Adrenal gland (tissue), 12 donors: ENCODE measurements around the gene LMX1B. TPM values are rescaled to one million over a fixed set of nuclear protein-coding genes. Genes with fewer than 3 reads are reported as not detected.
"Not testable (repeated sequence)": the region's sequence is repeated elsewhere in the genome, so short reads cannot be mapped to it uniquely, and the experiment has no call there.

Experiments used
- DNase-seq, 7 donors: peaks; one replicate each; pipeline ENCODE4 v3.0.0-alpha.2; 2019 to 2020
- H3K27ac ChIP-seq, 5 donors: fragments of 200-600 bp; sonication (generic) in 4 of 5; 1 replicate in 3 of 5; 2 replicates in 2 of 5; pipeline versions ENCODE4 v1.5.1 to v1.8.0; 2016 to 2020; ENCODE audit warnings: mild to moderate bottlenecking in 1 of 5
- H3K27me3 ChIP-seq: fragments of 200-600 bp; 2 replicates; pipeline ENCODE4 v1.8.0; 2021
- H3K36me3 ChIP-seq, 2 donors: fragments of 200-600 bp; replicated peaks in 1 of 2; 1 replicate in 1 of 2; 2 replicates in 1 of 2; pipeline versions ENCODE4 v1.5.1 to v1.8.0; 2018 to 2022
- H3K4me1 ChIP-seq, 2 donors: fragments of 200-600 bp; replicated peaks in 1 of 2; 1 replicate in 1 of 2; 2 replicates in 1 of 2; pipeline versions ENCODE4 v1.5.1 to v1.8.0; 2018 to 2021
- H3K4me3 ChIP-seq, 4 donors: fragments of 200-600 bp; sonication (generic) in 3 of 4; one replicate each; pipeline ENCODE4 v1.5.1; 2016 to 2018
- H3K9me3 ChIP-seq, 3 donors: fragments of 200-600 bp; sonication (generic) in 1 of 3; replicated peaks in 1 of 3; 1 replicate in 2 of 3; 2 replicates in 1 of 3; pipeline versions ENCODE4 v1.5.1 to v1.8.0; 2016 to 2021
- POLR2A ChIP-seq, 2 donors: fragments of 450-650 bp; IDR thresholded peaks; one replicate each; pipeline ENCODE4 v1.6.1; 2017; ENCODE audit warnings: antibody characterized with exemption in 2 of 2, mild to moderate bottlenecking in 2 of 2, moderate library complexity in 1 of 2
- WGBS, 4 donors: extraction: QIAGEN DNeasy Blood & Tissue Kit in 2 of 4; methylation state at CpG; one replicate each; pipeline versions ENCODE4 v1.1.5 to v1.1.7; 2013 to 2017; 5-methylcytosine and 5-hydroxymethylcytosine counted together
- intact Hi-C, 2 donors: fragments of 100-400 bp; cut with DNase I; formaldehyde crosslinking; loops; one replicate each; pipeline versions ENCODE4 v1.14.1 to v1.15.0; 2022 to 2023
- polyA plus RNA-seq, 3 donors: library from polyadenylated mRNA; stranded (reverse); fragments of 200-250 nt in 2 of 3; fragments of 350-450 nt in 1 of 3; fragmentation: Illumina TruSeq in 1 of 3; extraction: RNeasy Lipid Tissue Mini Kit (QIAGEN cat#74804) in 1 of 3; gene quantifications; one replicate each; pipeline ENCODE4 v1.2.3, GENCODE V29; 2013 to 2014
- total RNA-seq, 9 donors: library from RNA; depleted of rRNA in 4 of 9; stranded (reverse); fragments of >200 nt in 4 of 9; fragments of 120-200 nt in 1 of 9; fragmentation: NEBNext Ultra II Directional in 1 of 9; extraction: Animal tissue kit (Norgen Biotek cat#: 25700) in 1 of 9; gene quantifications; one replicate each; pipeline versions ENCODE4 v1.1.0 to v1.2.4, GENCODE V29; 2013 to 2023
- TF ChIP-seq, protein P1 (sequence below), 6 experiments: fragments of 450-650 bp in 4 of 6; fragments of 200-600 bp in 2 of 6; sonication (generic) in 1 of 6; IDR thresholded peaks; 1 replicate in 5 of 6; 2 replicates in 1 of 6; pipeline versions ENCODE4 v1.5.1 to v1.8.0; 2016 to 2021; ENCODE audit warnings: antibody characterized with exemption in 6 of 6, mild to moderate bottlenecking in 2 of 6, moderate library complexity in 1 of 6
- donor health status: healthy with polysubstance abuse.
- donor health status: Bipolar disorder and iron deficiency.
- donor health status: DM: yes; HTN: yes; CAD: no.
- donor health status: DM: no; HTN: no; CAD: no.
- donor health status: DM: no; HTN: no; CAD: no.
- donor health status: DM: yes; HTN: yes; CAD: no.

LMX1B gene
- total and polyA plus RNA-seq, 12 donors, result under 0.01 to 0.07 TPM; not detected in 10

DNA sequence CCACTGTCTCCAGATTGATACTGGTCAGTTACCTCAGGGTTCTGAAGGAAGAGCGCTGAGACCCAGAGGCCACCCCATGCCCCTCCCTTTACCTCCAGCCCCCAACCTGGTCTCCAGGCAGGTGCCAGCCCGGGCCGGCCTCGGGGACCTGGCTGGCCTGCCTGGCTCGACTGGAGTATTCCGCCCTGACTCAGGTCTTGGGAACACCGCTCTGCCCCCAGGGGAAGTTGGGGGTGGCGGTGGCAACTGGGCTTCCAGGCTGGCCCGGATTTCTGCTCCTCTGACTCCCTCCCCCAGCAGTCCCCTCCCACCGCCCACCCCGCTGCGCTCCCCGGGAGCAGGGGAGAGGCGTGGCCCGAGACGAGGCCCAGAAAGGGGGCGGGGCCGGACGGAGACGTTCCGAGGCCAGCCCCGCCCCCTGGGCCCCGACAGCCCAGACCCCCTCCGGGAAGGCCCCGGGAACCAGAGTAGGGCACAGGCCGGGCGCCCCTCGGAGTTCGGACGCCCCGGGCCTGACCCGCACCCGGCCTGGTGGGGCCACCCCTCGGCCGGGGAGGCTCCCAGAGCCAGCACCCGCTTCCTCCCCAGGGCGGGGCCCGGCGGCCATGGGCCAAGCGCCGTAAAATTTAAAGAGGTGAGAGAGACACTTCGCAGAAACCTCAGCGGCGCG lies 108.7 kb downstream of the LMX1B start:
- H3K27ac ChIP-seq, result peak overlapping the region in 3 of 5 donors; percentile 28 to 86 (median 80)
- TF ChIP-seq, protein P1, sequence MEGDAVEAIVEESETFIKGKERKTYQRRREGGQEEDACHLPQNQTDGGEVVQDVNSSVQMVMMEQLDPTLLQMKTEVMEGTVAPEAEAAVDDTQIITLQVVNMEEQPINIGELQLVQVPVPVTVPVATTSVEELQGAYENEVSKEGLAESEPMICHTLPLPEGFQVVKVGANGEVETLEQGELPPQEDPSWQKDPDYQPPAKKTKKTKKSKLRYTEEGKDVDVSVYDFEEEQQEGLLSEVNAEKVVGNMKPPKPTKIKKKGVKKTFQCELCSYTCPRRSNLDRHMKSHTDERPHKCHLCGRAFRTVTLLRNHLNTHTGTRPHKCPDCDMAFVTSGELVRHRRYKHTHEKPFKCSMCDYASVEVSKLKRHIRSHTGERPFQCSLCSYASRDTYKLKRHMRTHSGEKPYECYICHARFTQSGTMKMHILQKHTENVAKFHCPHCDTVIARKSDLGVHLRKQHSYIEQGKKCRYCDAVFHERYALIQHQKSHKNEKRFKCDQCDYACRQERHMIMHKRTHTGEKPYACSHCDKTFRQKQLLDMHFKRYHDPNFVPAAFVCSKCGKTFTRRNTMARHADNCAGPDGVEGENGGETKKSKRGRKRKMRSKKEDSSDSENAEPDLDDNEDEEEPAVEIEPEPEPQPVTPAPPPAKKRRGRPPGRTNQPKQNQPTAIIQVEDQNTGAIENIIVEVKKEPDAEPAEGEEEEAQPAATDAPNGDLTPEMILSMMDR (IDR thresholded peaks at IDR 0.05), result no peak
- TF ChIP-seq POLR2A (IDR thresholded peaks at IDR 0.05), result no peak
- peak; percentile 44 to 92 (median 85) for DNase-seq
- H3K4me1 ChIP-seq, result peaks cover 0 to 30% of the 10 kb centered on the region in 2 donors
- H3K36me3 ChIP-seq, result no peaks in the 10 kb centered on the region
- H3K4me3 ChIP-seq, result peak overlapping the region in 3 of 4 donors; percentile 66 to 80 (median 66)
- WGBS, 4 donors, result 1 to 15% (median 2%) methylated on average over 4 to 45 of the region's 45 CpGs
- no peaks in the 10 kb centered on the region for H3K9me3 ChIP-seq
- no peaks in the 10 kb centered on the region for H3K27me3 ChIP-seq
- intact Hi-C loops, result no loop called here

- H3K9me3 ChIP-seq, result no peaks in the 10 kb centered on the region
- DNase-seq, result peak in 6 of 7 donors; percentile 47 to 67 (median 60)
- H3K27me3 ChIP-seq, result no peaks in the 10 kb centered on the region
- H3K4me1 ChIP-seq, result peaks cover 0 to 30% of the 10 kb centered on the region in 2 donors
- peak overlapping the region in 3 of 4 donors; percentile 66 to 80 (median 66) for H3K4me3 ChIP-seq
- H3K27ac ChIP-seq, result peak overlapping the region in 3 of 5 donors; percentile 28 to 86 (median 80)
- intact Hi-C loops, result no loop called here
- WGBS, 4 donors, result 4 to 13% (median 5%) methylated on average over 21 to 68 of the region's 68 CpGs
- H3K36me3 ChIP-seq, result no peaks in the 10 kb centered on the region
- TF ChIP-seq, protein P1 (IDR thresholded peaks at IDR 0.05), result no peak
- TF ChIP-seq POLR2A (IDR thresholded peaks at IDR 0.05), result no peak
These were observed 109.4 kb downstream of the LMX1B start for GRCh38 chr9:126722922-126723806.

DNA sequence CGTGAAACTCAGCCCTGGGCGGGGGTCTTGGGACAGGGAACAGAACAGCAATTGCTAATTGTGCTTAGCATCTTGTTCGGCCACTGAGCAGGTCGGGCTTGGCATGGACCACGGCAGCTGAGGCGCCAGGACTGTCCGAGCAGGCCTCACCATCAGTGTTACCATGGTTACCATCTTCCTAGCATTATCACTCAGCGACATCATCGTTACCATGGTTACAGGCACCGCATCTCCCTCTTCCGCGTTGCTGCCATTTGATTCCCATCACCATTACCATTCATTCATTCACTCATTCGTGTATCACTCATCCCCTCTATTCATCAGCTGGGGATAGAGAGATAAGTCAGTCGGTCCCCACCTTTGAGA lies 110.1 kb downstream of the LMX1B start:
- intact Hi-C loops, result no loop called here
- TF ChIP-seq, protein P1 (IDR thresholded peaks at IDR 0.05), result no peak
- TF ChIP-seq POLR2A (IDR thresholded peaks at IDR 0.05), result no peak
- Histone ChIP-seq H3K27me3 (no peaks in the 10 kb centered on the region), H3K27ac (no peak overlapping the region), H3K9me3 (no peaks in the 10 kb centered on the region), H3K4me3 (no peak overlapping the region), H3K36me3 (no peaks in the 10 kb centered on the region), H3K4me1 (peaks cover 0 to 30% of the 10 kb centered on the region in 2 donors)
- peak in 2 of 7 donors; percentile 31 to 63 for DNase-seq
- WGBS, 4 donors, result 51 to 67% (median 58%) methylated on average over 10 to 14 of the region's 14 CpGs

GRCh38 chr9:126724226-126724625 lies 110.5 kb downstream of the LMX1B start:
- intact Hi-C loops, result no loop called here
- WGBS, 4 donors, result 64 to 70% (median 67%) methylated on average over 6 of the region's 6 CpGs
- Histone ChIP-seq H3K27me3 (no peaks in the 10 kb centered on the region), H3K27ac (no peak overlapping the region), H3K4me3 (no peak overlapping the region), H3K36me3 (no peaks in the 10 kb centered on the region), H3K4me1 (peaks cover 0 to 29% of the 10 kb centered on the region in 2 donors), H3K9me3 (no peaks in the 10 kb centered on the region)
- no peak for TF ChIP-seq POLR2A (IDR thresholded peaks at IDR 0.05)
- TF ChIP-seq, protein P1 (IDR thresholded peaks at IDR 0.05), result no peak
- DNase-seq, result no peak

- intact Hi-C loops, H3K36me3 ChIP-seq, H3K4me3 ChIP-seq, DNase-seq, H3K27ac ChIP-seq, H3K9me3 ChIP-seq, H3K27me3 ChIP-seq: not testable (repeated sequence)
- WGBS, 4 donors, result 73 to 88% (median 86%) methylated on average over 4 of the region's 4 CpGs
- peaks cover 0 to 17% of the 10 kb centered on the region in 2 donors for H3K4me1 ChIP-seq
These were observed 111.8 kb downstream of the LMX1B start for GRCh38 chr9:126725485-126725884.

GRCh38 chr9:126728210-126728609 lies 114.5 kb downstream of the LMX1B start:
- H3K36me3 ChIP-seq, intact Hi-C loops, H3K27me3 ChIP-seq, H3K27ac ChIP-seq, H3K9me3 ChIP-seq, H3K4me3 ChIP-seq, DNase-seq, H3K4me1 ChIP-seq: not testable (repeated sequence)
- WGBS, 4 donors, result 87 to 90% (median 87%) methylated on average over 8 of the region's 8 CpGs
